HepG2 (cell line): ENCODE data around the gene ALDH2. TPM values are rescaled to one million over a fixed set of nuclear protein-coding genes. Genes with fewer than 3 reads are reported as not detected.

Experiments used
- CBX5 ChIP-seq: sonication (generic); formaldehyde crosslinking; IDR thresholded peaks from 2 replicates; pipeline ENCODE4 v1.4.0; 2020; ENCODE audit warnings: missing genetic modification reagents, borderline replicate concordance
- EP300 ChIP-seq, 3 experiments: sonication (generic) in 1 of 3; formaldehyde crosslinking in 1 of 3; IDR thresholded peaks; 2 replicates each; pipeline versions ENCODE4 v1.5.1 to v1.6.1; 2011 to 2020; ENCODE audit warnings: low read depth in 2 of 3, low read length in 2 of 3, borderline replicate concordance in 1 of 3, improper control_type of control experiment in 1 of 3, mild to moderate bottlenecking in 1 of 3, missing genetic modification reagents in 1 of 3, moderate library complexity in 1 of 3
- FOXC1 ChIP-seq: sonication (generic); formaldehyde crosslinking; IDR thresholded peaks from 2 replicates; pipeline ENCODE4 v1.8.0; 2022; ENCODE audit warnings: mild to moderate bottlenecking, missing genetic modification reagents, borderline replicate concordance
- FOXJ3 ChIP-seq: sonication (generic); formaldehyde crosslinking; IDR thresholded peaks from 2 replicates; pipeline ENCODE4 v1.4.0; 2020; ENCODE audit warnings: missing genetic modification reagents, mild to moderate bottlenecking, borderline replicate concordance
- FOXO1 ChIP-seq: sonication (generic); formaldehyde crosslinking; IDR thresholded peaks from 2 replicates; pipeline ENCODE4 v1.4.0; 2020; ENCODE audit warnings: missing genetic modification reagents
- KDM2A ChIP-seq: sonication (generic); formaldehyde crosslinking; IDR thresholded peaks from 2 replicates; pipeline ENCODE4 v1.4.0; 2020; ENCODE audit warnings: low read depth, missing genetic modification reagents, borderline replicate concordance
- REL ChIP-seq: sonication (generic); formaldehyde crosslinking; conservative IDR thresholded peaks from 2 replicates; pipeline ENCODE4 v1.8.0; 2022; ENCODE audit warnings: mild to moderate bottlenecking, missing genetic modification reagents, moderate library complexity
- SP5 ChIP-seq: IDR thresholded peaks from 2 replicates; pipeline ENCODE4 v1.6.1; 2016; ENCODE audit warnings: low read depth, borderline replicate concordance
- TBX3 ChIP-seq: fragments of 450-650 bp; IDR thresholded peaks from 2 replicates; pipeline ENCODE4 v1.6.1; 2017; ENCODE audit warnings: antibody characterized with exemption, mild to moderate bottlenecking, inconsistent platforms, borderline replicate concordance
- ZNF205 ChIP-seq: IDR thresholded peaks from 2 replicates; pipeline ENCODE4 v1.6.1; 2018; ENCODE audit warnings: missing biosample characterization, missing genetic modification reagents
- ZNF3 ChIP-seq: IDR thresholded peaks from 2 replicates; pipeline ENCODE4 v1.7.0; 2017; ENCODE audit warnings: inconsistent platforms
- ZNF326 ChIP-seq: sonication (generic); formaldehyde crosslinking; IDR thresholded peaks from 2 replicates; pipeline ENCODE4 v1.4.0; 2020; ENCODE audit warnings: missing genetic modification reagents, borderline replicate concordance
- ZNF451 ChIP-seq: sonication (generic); formaldehyde crosslinking; IDR thresholded peaks from 2 replicates; pipeline ENCODE4 v1.5.0; 2020; ENCODE audit warnings: mild to moderate bottlenecking, missing genetic modification reagents
- ZNF839 ChIP-seq: sonication (generic); formaldehyde crosslinking; IDR thresholded peaks from 2 replicates; pipeline ENCODE4 v1.4.0; 2020; ENCODE audit warnings: missing genetic modification reagents, mild to moderate bottlenecking, borderline replicate concordance
- ZSCAN29 ChIP-seq: sonication (generic); formaldehyde crosslinking; conservative IDR thresholded peaks from 2 replicates; pipeline ENCODE4 v1.4.0; 2020; ENCODE audit warnings: mild to moderate bottlenecking, missing genetic modification reagents
- polyA plus RNA-seq, 8 experiments: library from polyadenylated mRNA; depleted of rRNA in 3 of 8; stranded (reverse) in 7 of 8; unstranded in 1 of 8; fragments of >200 nt; fragmentation: Illumina TruSeq in 4 of 8; extraction: Trizol in 4 of 8; gene quantifications; 2 replicates each; pipeline versions ENCODE4 v1.2.1 to v1.2.3, GENCODE V29; 2011 to 2016; ENCODE audit warnings: low read depth in 4 of 8, missing spikeins in 1 of 8, mixed read lengths in 1 of 8; ENCODE audit not compliant: insufficient read depth in 1 of 8
- total RNA-seq, 5 experiments: library from RNA; depleted of rRNA; stranded (reverse); fragments of >200 nt; fragmentation: Illumina TruSeq; extraction: Trizol; gene quantifications; 2 replicates each; pipeline ENCODE4 v1.2.3, GENCODE V29; 2016; ENCODE audit warnings: low read depth in 1 of 5
- TF ChIP-seq, protein P1 (sequence below), 2 experiments: IDR thresholded peaks; 2 replicates each; pipeline ENCODE4 v1.6.1; 2011 to 2012; ENCODE audit warnings: low read length in 2 of 2, borderline replicate concordance in 1 of 2, low read depth in 1 of 2, mild to moderate bottlenecking in 1 of 2, moderate library complexity in 1 of 2
- TF ChIP-seq, protein P2 (sequence below): IDR thresholded peaks from 2 replicates; pipeline ENCODE4 v1.6.1; 2012; ENCODE audit warnings: low read depth, low read length, improper control_type of control experiment
- TF ChIP-seq, protein P3 (sequence below), 2 experiments: sonication (generic) in 1 of 2; formaldehyde crosslinking in 1 of 2; IDR thresholded peaks; 2 replicates each; pipeline versions ENCODE4 v1.4.0 to v1.6.1; 2016 to 2020; ENCODE audit warnings: borderline replicate concordance in 1 of 2, low read depth in 1 of 2, mild to moderate bottlenecking in 1 of 2, missing genetic modification reagents in 1 of 2

Gene ALDH2
- total and polyA plus RNA-seq, 2 of the 13 experiments (the other 11 are each of a cell fraction or from before 2014, with no cell fraction given): 78.8 to 103 TPM

DNA sequence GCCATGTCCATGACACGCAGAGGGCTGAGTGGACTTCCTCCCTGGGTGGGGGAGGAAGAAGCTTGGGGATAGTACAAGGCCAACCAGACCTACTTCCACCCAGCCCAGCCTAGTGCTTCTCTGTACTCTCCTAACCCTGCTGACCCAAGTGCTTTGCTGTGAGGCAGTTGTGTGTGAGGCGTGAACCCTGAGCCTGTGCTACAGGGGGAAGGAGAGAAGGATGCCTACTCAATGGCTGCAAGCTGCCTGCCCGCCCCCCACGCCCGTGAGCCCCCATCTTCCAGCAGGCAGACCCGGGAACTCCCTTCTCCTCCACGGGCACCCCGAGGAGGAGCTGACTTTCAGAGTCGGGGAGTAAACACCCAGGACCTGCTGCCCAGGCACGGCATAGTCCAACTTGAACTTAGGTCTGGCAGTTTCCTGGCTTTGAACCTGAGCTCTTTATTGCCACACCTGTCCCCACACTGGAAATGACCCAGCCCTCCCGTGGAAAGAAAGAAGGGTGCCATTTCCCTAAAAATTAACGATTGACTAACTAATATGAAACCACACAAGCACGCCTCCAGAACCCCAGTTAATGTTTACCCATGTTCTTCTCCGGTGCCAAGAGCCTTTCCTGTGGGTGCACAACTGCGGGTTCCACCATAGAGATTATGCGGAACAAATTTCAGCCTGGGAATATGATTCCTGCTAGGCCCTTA, 10.8 kb downstream of the ALDH2 start (continued):
- TF ChIP-seq, protein P1, sequence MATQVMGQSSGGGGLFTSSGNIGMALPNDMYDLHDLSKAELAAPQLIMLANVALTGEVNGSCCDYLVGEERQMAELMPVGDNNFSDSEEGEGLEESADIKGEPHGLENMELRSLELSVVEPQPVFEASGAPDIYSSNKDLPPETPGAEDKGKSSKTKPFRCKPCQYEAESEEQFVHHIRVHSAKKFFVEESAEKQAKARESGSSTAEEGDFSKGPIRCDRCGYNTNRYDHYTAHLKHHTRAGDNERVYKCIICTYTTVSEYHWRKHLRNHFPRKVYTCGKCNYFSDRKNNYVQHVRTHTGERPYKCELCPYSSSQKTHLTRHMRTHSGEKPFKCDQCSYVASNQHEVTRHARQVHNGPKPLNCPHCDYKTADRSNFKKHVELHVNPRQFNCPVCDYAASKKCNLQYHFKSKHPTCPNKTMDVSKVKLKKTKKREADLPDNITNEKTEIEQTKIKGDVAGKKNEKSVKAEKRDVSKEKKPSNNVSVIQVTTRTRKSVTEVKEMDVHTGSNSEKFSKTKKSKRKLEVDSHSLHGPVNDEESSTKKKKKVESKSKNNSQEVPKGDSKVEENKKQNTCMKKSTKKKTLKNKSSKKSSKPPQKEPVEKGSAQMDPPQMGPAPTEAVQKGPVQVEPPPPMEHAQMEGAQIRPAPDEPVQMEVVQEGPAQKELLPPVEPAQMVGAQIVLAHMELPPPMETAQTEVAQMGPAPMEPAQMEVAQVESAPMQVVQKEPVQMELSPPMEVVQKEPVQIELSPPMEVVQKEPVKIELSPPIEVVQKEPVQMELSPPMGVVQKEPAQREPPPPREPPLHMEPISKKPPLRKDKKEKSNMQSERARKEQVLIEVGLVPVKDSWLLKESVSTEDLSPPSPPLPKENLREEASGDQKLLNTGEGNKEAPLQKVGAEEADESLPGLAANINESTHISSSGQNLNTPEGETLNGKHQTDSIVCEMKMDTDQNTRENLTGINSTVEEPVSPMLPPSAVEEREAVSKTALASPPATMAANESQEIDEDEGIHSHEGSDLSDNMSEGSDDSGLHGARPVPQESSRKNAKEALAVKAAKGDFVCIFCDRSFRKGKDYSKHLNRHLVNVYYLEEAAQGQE (IDR thresholded peaks at IDR 0.05; ENCODE audit: borderline replicate concordance in 1 of 2, low read depth in 1 of 2, low read length in 2 of 2): peak in 1 of 2 experiments; percentile 73; a peak in 1 of 4 replicates
- no peak for TF ChIP-seq ZNF839 (CRISPR knock-in tag)
- peak; percentile 13; the same call in 1 of the 2 replicates for TF ChIP-seq ZNF3 (CRISPR knock-in tag)
- TF ChIP-seq ZNF326 (CRISPR knock-in tag): no peak
- peak; percentile 72; the same call in 1 of the 2 replicates for TF ChIP-seq TBX3
- peak; percentile 80; the same call in 1 of the 2 replicates for TF ChIP-seq FOXO1 (CRISPR knock-in tag)
- TF ChIP-seq, protein P2, sequence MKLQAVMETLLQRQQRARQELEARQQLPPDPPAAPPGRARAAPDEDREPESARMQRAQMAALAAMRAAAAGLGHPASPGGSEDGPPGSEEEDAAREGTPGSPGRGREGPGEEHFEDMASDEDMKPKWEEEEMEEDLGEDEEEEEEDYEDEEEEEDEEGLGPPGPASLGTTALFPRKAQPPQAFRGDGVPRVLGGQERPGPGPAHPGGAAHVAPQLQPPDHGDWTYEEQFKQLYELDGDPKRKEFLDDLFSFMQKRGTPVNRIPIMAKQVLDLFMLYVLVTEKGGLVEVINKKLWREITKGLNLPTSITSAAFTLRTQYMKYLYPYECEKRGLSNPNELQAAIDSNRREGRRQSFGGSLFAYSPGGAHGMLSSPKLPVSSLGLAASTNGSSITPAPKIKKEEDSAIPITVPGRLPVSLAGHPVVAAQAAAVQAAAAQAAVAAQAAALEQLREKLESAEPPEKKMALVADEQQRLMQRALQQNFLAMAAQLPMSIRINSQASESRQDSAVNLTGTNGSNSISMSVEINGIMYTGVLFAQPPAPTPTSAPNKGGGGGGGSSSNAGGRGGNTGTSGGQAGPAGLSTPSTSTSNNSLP: no peak
- TF ChIP-seq FOXC1 (CRISPR knock-in tag): 0 out of 2 replicates have a peak, but pooled peaks have one; percentile 13
- TF ChIP-seq SP5 (CRISPR knock-in tag): peak; percentile 52; the same call in 1 of the 2 replicates
- TF ChIP-seq EP300 (IDR thresholded peaks at IDR 0.05; ENCODE audit: low read depth in 2 of 2, low read length in 2 of 2): peak in 1 of 2 experiments; percentile 51; a peak in 1 of 4 replicates
- no peak for TF ChIP-seq EP300 (CRISPR knock-in tag; IDR thresholded peaks at IDR 0.05; ENCODE audit: borderline replicate concordance)
- TF ChIP-seq CBX5 (CRISPR knock-in tag): 0 out of 2 replicates have a peak, but pooled peaks have one; percentile 21
- no peak for TF ChIP-seq REL (CRISPR knock-in tag)
- TF ChIP-seq ZSCAN29 (CRISPR knock-in tag): peak; percentile 56; the same call in 1 of the 2 replicates
- TF ChIP-seq, protein P3, sequence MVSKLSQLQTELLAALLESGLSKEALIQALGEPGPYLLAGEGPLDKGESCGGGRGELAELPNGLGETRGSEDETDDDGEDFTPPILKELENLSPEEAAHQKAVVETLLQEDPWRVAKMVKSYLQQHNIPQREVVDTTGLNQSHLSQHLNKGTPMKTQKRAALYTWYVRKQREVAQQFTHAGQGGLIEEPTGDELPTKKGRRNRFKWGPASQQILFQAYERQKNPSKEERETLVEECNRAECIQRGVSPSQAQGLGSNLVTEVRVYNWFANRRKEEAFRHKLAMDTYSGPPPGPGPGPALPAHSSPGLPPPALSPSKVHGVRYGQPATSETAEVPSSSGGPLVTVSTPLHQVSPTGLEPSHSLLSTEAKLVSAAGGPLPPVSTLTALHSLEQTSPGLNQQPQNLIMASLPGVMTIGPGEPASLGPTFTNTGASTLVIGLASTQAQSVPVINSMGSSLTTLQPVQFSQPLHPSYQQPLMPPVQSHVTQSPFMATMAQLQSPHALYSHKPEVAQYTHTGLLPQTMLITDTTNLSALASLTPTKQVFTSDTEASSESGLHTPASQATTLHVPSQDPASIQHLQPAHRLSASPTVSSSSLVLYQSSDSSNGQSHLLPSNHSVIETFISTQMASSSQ (IDR thresholded peaks at IDR 0.05; ENCODE audit: low read depth): peak; percentile 85
- TF ChIP-seq, protein P3 (CRISPR knock-in tag; IDR thresholded peaks at IDR 0.05; ENCODE audit: borderline replicate concordance): peak; percentile 91
- 0 out of 2 replicates have a peak, but pooled peaks have one; percentile 31 for TF ChIP-seq KDM2A
- no peak for TF ChIP-seq ZNF451 (CRISPR knock-in tag)
- TF ChIP-seq FOXJ3: peak; percentile 24; the same call in 1 of the 2 replicates
- TF ChIP-seq ZNF205 (CRISPR knock-in tag): no peak
